CD4-positive, CD25-positive, alpha-beta regulatory T cell (primary cell): ENCODE data around the gene MAP3K14. TPM values are rescaled to one million over a fixed set of nuclear protein-coding genes. Genes with fewer than 3 reads are reported as not detected.

Experiments used
- ATAC-seq, 2 donors: fragments of 150-1000 bp; cut with Tn5 transposase; one replicate each; pipeline ENCODE4 v1.10.0; 2021; ENCODE audit warnings: low read depth in 2 of 2, moderate number of reproducible peaks in 2 of 2, moderate library complexity in 1 of 2
- DNase-seq, 3 donors: peaks; one replicate each; pipeline versions ENCODE4 v3.0.0 to v3.0.0-alpha.2; 2012 to 2022; ENCODE audit warnings: mixed read lengths in 1 of 3
- H3K27ac ChIP-seq: one replicate; pipeline ENCODE4 v1.7.0; 2013; ENCODE audit warnings: mild to moderate bottlenecking, low read length; ENCODE audit not compliant: insufficient read depth, poor library complexity, severe bottlenecking
- H3K27me3 ChIP-seq: one replicate; pipeline ENCODE4 v1.7.0; 2013; ENCODE audit warnings: low read length; ENCODE audit not compliant: control insufficient read depth, insufficient read depth
- H3K36me3 ChIP-seq: one replicate; pipeline ENCODE4 v1.7.0; 2013; ENCODE audit warnings: mild to moderate bottlenecking, low read length, moderate library complexity; ENCODE audit not compliant: control insufficient read depth, insufficient read depth
- H3K4me1 ChIP-seq: 2 replicates; pipeline ENCODE4 v1.7.0; 2013; ENCODE audit warnings: mild to moderate bottlenecking, low read length; ENCODE audit not compliant: insufficient read depth, control insufficient read depth, poor library complexity, severe bottlenecking
- H3K4me3 ChIP-seq: one replicate; pipeline ENCODE4 v1.7.0; 2013; ENCODE audit warnings: low read depth, mild to moderate bottlenecking, low read length, moderate library complexity
- H3K9me3 ChIP-seq, 2 experiments: 1 replicate in 1 of 2; 2 replicates in 1 of 2; pipeline ENCODE4 v1.7.0; 2013; ENCODE audit warnings: low read length in 2 of 2, mild to moderate bottlenecking in 1 of 2, moderate library complexity in 1 of 2; ENCODE audit not compliant: control insufficient read depth in 2 of 2
- H3K27ac Mint-ChIP-seq, 3 donors: one replicate each; pipeline ENCODE4 v1.8.0; 2020 to 2022; ENCODE audit warnings: mild to moderate bottlenecking in 3 of 3, mixed read lengths in 3 of 3, moderate library complexity in 2 of 3
- H3K27me3 Mint-ChIP-seq: one replicate; pipeline ENCODE4 v1.8.0; 2022; ENCODE audit warnings: mild to moderate bottlenecking, mixed read lengths
- H3K36me3 Mint-ChIP-seq: one replicate; pipeline ENCODE4 v1.8.0; 2020; ENCODE audit warnings: mixed read lengths
- H3K4me1 Mint-ChIP-seq, 4 donors: one replicate each; pipeline ENCODE4 v1.8.0; 2020 to 2022; ENCODE audit warnings: mixed read lengths in 4 of 4, mild to moderate bottlenecking in 1 of 4
- H3K4me3 Mint-ChIP-seq, 4 donors: one replicate each; pipeline ENCODE4 v1.8.0; 2020 to 2022; ENCODE audit warnings: mild to moderate bottlenecking in 4 of 4, mixed read lengths in 4 of 4, moderate library complexity in 3 of 4
- H3K9me3 Mint-ChIP-seq, 7 donors: one replicate each; pipeline ENCODE4 v1.8.0; 2020 to 2022; ENCODE audit warnings: mixed read lengths in 7 of 7, mild to moderate bottlenecking in 3 of 7, moderate library complexity in 2 of 7
- polyA plus RNA-seq, 4 donors: library from polyadenylated mRNA; unstranded; fragments of 300-500 nt; fragmentation: Illumina TruSeq; gene quantifications; one replicate each; pipeline ENCODE4 v1.2.3, GENCODE V29; 2021
- total RNA-seq: library from RNA; stranded (reverse); gene quantifications from one replicate; pipeline ENCODE4 v1.2.3, GENCODE V29; 2022

The MAP3K14 gene
- total and polyA plus RNA-seq, 5 donors from 2014 or later, result 5.9 to 61.3 (median 7.2) TPM

DNA sequence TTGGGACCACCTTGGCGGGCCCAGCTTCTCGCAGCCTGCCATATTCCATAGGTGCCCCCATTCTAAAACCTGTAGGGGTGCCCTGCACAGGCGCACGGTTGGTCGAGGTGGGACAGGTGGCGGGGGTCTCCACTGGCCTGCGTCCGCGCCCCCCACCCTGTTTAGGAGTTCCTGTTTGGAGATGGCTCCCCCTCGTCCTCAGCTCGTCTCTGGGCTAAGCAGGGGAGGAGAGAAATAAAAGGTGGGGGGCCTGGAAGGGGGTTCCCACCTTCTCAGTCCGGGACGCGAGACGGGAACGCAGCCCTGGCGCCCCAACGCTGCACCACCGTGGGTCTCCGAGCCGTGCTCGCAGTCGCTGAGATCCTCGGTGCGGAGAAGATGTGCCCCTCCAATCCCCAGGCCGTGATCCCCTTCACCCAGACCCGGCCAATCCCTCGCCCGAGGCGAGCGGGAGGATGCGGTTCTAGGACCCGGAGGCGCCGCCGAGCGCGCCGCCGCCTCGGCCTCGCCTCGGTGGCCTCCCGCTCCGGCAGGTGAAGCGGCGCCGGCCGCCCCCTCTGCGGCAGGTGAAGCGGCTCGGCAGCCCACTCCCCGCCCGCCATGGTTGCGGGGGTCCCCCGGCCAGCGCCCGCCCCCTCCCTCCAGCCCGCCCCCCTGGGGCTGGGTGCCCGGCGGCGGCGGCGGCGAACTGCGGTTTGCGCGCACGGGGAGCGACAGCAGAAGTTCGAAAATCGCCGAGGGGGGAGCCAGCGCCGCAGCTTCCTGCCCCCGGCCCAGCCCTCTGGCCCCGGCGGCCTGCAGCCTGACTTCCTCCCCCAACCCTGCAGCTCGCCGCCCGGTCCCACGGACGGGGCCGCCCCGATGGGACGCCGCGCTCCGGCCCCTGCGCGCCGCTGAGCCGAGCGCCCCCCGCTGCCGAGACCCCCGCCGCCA lies 95.5 kb downstream of the MAP3K14 start, which contains the start of gene FMNL1:
TSS of gene FMNL1 (plus strand) at position 805 of the 933 bp plus-strand sequence. CDS start 240 bp downstream, outside the sequence.
- no peaks in the 10 kb centered on the region for H3K27me3 ChIP-seq
- no peaks in the 10 kb centered on the region for H3K9me3 ChIP-seq
- Mint-ChIP-seq H3K36me3 (peaks cover 20% of the 10 kb centered on the region), H3K4me1 (peaks cover 7 to 58% (median 35%) of the 10 kb centered on the region in 4 donors), H3K4me3 (peak within 1 kb of the TSS; percentile 86 to 100 (median 99)), H3K27ac (peak within 1 kb of the TSS; percentile 99 to 100 (median 100)), H3K27me3 (peaks cover 11% of the 10 kb centered on the region), H3K9me3 (peaks cover 0 to 2% (median 0%) of the 10 kb centered on the region in 7 donors)
- ATAC-seq, result peak; percentile 9 to 10
- H3K27ac ChIP-seq, result peak within 1 kb of the TSS; percentile 98
- H3K4me3 ChIP-seq, result peak within 1 kb of the TSS; percentile 91
- peaks cover 5% of the 10 kb centered on the region for H3K36me3 ChIP-seq
- H3K4me1 ChIP-seq, result peaks cover 63% of the 10 kb centered on the region
- DNase-seq, result peak; percentile 55 to 85 (median 69)

GRCh38 chr17:45220079-45220478 lies 96.7 kb downstream of the MAP3K14 start:
- ATAC-seq (no peak), DNase-seq (no peak)
- no peaks in the 10 kb centered on the region for H3K27me3 ChIP-seq
- peaks cover 13% of the 10 kb centered on the region for H3K36me3 ChIP-seq
- H3K4me1 Mint-ChIP-seq, result peaks cover 8 to 52% (median 33%) of the 10 kb centered on the region in 4 donors
- H3K9me3 ChIP-seq, result no peaks in the 10 kb centered on the region
- peaks cover 51% of the 10 kb centered on the region for H3K4me1 ChIP-seq
- H3K27ac Mint-ChIP-seq, result peak overlapping the region; percentile 81 to 92 (median 84)
- H3K27ac ChIP-seq, result peak overlapping the region; percentile 98
- H3K4me3 ChIP-seq, result peak overlapping the region; percentile 91
- peaks cover 6% of the 10 kb centered on the region for H3K27me3 Mint-ChIP-seq
- H3K4me3 Mint-ChIP-seq, result peak overlapping the region; percentile 67 to 93 (median 90)
- peaks cover 15% of the 10 kb centered on the region for H3K36me3 Mint-ChIP-seq
- peaks cover 0 to 2% (median 0%) of the 10 kb centered on the region in 7 donors for H3K9me3 Mint-ChIP-seq

DNA sequence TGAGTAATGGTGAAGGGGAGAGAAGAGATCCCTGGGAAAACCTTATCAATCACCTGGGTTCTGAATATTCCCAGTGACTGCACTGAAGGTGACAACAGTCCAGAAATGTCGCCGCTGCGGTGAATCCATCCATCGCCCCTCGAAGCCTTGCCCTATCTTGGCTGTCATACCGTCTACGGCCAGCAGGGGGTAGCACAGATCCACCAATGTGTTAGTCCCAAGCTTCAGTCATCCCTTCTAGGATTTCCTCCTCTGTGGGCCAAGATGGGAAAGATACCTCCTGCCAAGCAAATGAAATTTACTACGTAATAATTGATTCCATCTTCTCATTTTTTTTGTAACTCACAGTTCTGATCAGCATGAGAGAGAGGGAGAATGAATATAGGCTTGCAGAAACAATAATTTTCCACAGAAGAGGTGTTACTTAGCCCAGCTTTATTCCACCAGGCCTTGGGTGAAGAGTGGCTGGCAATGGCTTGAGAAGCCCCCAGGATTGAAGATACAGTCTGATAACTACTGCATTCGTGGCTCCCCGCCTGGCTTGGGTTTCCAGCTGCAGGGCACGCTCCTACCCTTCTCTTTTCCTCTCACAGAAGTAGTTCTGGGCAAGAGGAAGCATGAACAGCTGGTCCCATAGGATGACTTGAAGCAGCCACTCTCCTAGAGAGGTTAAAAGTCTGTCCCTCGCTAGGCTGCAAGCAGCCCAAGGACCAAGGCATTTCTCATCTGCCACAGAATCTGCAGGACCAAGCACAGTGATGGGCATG lies 97.7 kb downstream of the MAP3K14 start:
- Histone ChIP-seq H3K9me3 (no peaks in the 10 kb centered on the region), H3K27ac (peak overlapping the region; percentile 98), H3K36me3 (peaks cover 13% of the 10 kb centered on the region), H3K27me3 (no peaks in the 10 kb centered on the region), H3K4me1 (peaks cover 42% of the 10 kb centered on the region), H3K4me3 (peak overlapping the region; percentile 91)
- H3K36me3 Mint-ChIP-seq, result peaks cover 11% of the 10 kb centered on the region
- peaks cover 5% of the 10 kb centered on the region for H3K27me3 Mint-ChIP-seq
- H3K9me3 Mint-ChIP-seq, result peaks cover 0 to 2% (median 0%) of the 10 kb centered on the region in 7 donors
- H3K27ac Mint-ChIP-seq, result peak overlapping the region; percentile 81 to 91 (median 89)
- DNase-seq (peak; percentile 80 to 82 (median 80)), ATAC-seq (peak; percentile 39 to 55)
- peaks cover 8 to 47% (median 31%) of the 10 kb centered on the region in 4 donors for H3K4me1 Mint-ChIP-seq
- H3K4me3 Mint-ChIP-seq, result peak overlapping the region; percentile 67 to 93 (median 90)

Other genes with a start within 250 kb of the MAP3K14 start
- 5.5 TPM for gene PLCD3, start 184.5 kb downstream of the MAP3K14 start, total RNA-seq
- gene PLCD3, start 184.5 kb downstream of the MAP3K14 start, polyA plus RNA-seq, result 1 to 10 TPM in 1 of 4 donors, under 1 TPM in 3; 0.15 to 1.5 (median 0.42) TPM
- gene ACBD4, start 181.3 kb downstream of the MAP3K14 start, total RNA-seq, result 23.6 TPM
- 10 to 100 TPM; 13.8 to 17.9 (median 15.0) TPM for gene ACBD4, start 181.3 kb downstream of the MAP3K14 start, polyA plus RNA-seq
- gene HEXIM1, start 168.5 kb downstream of the MAP3K14 start, total RNA-seq, result 88.0 TPM
- 1 to 10 TPM; 5.9 to 8.0 (median 6.1) TPM for gene HEXIM1, start 168.5 kb downstream of the MAP3K14 start, polyA plus RNA-seq
- 3.6 TPM for gene HEXIM2, start 155.1 kb downstream of the MAP3K14 start, total RNA-seq
- gene HEXIM2, start 155.1 kb downstream of the MAP3K14 start, polyA plus RNA-seq, result 1 to 10 TPM; 1.9 to 4.1 (median 2.4) TPM
- gene FMNL1, start 95.1 kb downstream of the MAP3K14 start, total RNA-seq, result 575 TPM
- gene FMNL1, start 95.1 kb downstream of the MAP3K14 start, polyA plus RNA-seq, result 10 to 100 TPM; 22.8 to 28.5 (median 24.7) TPM
- 0.20 TPM for gene SPATA32, start 54.9 kb downstream of the MAP3K14 start, total RNA-seq
- gene SPATA32, start 54.9 kb downstream of the MAP3K14 start, polyA plus RNA-seq, result under 1 TPM in 2 of 4 donors, not detected in 2; 0.36 to 0.60 TPM
- 78.5 TPM for gene ARHGAP27, start 115.8 kb upstream of the MAP3K14 start, total RNA-seq
- 10 to 100 TPM; 23.9 to 27.7 (median 25.6) TPM for gene ARHGAP27, start 115.8 kb upstream of the MAP3K14 start, polyA plus RNA-seq
- 103 TPM for gene PLEKHM1, start 173.7 kb upstream of the MAP3K14 start, total RNA-seq
- gene PLEKHM1, start 173.7 kb upstream of the MAP3K14 start, polyA plus RNA-seq, result 10 to 100 TPM; 11.1 to 19.4 (median 12.0) TPM